ENCODE data around the gene GPC3.

GPC3 gene

DNA sequence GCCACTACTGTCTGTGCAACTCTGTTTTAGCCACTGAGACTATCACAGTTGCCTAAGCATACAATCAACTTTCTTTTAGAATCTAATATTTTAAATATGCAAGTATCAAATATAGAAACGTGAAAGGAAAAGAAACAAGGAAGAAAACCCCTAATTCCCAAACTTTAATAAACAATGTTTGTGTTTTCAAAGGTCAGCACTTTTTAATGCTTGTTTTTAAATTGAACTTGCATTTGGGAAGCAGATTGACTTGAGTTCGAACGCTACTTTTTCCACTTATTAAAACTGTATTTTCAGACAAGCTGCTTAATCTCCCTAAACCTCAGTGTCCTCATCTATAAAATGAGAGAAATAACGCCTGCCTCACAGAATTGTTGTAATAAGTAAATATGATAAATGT, 384.3 kb downstream of the GPC3 start:
- no peak for DNase-seq (ENCODE audit: low spot score)

GRCh38 chrX:133600536-133600935, 384.9 kb downstream of the GPC3 start:
- DNase-seq (ENCODE audit: low spot score) = no peak

- no peak for DNase-seq (ENCODE audit: low spot score)
These were observed 386.6 kb downstream of the GPC3 start for GRCh38 chrX:133598601-133599335.

GRCh38 chrX:133594156-133594555, 391.2 kb downstream of the GPC3 start:
- DNase-seq (ENCODE audit: low spot score) = no peak

- DNase-seq (ENCODE audit: low spot score) = no peak
These were observed 391.9 kb downstream of the GPC3 start for GRCh38 chrX:133593531-133593930.

GRCh38 chrX:133590703-133591505, 394.5 kb downstream of the GPC3 start:
- DNase-seq (ENCODE audit: low spot score) = no peak

GRCh38 chrX:133588827-133589226, 396.6 kb downstream of the GPC3 start:
- DNase-seq (ENCODE audit: low spot score) = no peak

- no peak for DNase-seq (ENCODE audit: low spot score)
These were observed 397.6 kb downstream of the GPC3 start for GRCh38 chrX:133587818-133588217.

DNA sequence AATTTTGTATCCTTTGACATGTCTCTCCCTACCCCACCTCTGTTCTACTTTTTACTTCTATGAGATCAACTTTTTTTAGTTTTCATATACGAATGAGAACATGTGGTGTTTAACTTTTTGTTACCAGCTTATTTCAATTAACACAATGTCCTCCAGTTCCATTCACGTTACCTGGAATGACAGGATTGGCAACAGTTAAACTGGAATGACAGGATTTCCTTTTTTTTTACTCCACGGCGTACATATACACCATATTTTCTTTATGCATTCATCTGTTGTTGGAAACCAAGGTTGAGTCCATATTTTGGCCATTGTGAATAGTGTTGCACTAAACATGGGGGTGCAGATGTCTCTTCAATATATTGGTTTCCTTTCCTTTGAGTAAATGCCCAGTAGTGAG, 398.3 kb downstream of the GPC3 start:
- DNase-seq (ENCODE audit: low spot score) = no peak

DNA sequence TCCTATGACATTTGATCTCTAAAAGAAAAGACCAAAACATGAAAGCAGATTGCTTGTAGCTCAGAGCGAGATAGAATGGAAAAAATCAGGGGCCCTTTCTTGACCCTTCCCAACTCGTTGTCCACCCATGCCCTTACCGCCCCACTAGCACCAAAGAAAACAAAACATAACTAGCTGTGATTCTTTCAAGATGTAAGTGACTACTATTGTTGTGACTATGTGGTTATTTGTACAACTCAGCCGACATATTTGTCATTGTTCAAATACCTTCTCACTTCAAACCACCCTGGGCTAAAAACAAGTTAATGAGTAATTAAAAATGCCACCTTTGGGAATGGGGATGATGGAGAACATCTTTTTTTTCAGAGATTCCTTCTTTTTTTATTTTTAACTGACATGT, 399.0 kb downstream of the GPC3 start:
- no peak for DNase-seq (ENCODE audit: low spot score)

- no peak for DNase-seq (ENCODE audit: low spot score)
These were observed 401.6 kb downstream of the GPC3 start for GRCh38 chrX:133583825-133584224.

DNA sequence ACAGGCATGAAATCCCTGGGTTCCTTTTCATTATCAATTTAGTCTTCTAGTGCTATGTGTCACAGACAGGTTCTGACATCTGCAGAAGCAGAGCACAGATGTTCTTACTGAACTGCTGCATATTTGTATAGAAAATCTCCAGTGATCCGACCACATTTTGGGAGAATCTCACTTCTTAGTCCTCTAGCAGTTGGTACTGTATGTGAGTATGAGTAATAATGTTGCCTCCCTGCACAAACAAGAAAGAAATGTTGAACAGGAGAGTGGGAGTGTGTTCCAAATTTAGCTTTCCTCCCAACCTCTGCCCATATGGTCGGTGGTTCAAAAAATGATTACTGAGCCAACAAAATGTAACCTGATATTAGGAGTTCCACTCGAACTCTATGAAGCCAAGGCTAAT, 404.8 kb downstream of the GPC3 start:
- no peak for DNase-seq (ENCODE audit: low spot score)

- no peak for DNase-seq (ENCODE audit: low spot score)
These were observed 405.8 kb downstream of the GPC3 start for GRCh38 chrX:133579631-133580030.

- DNase-seq (ENCODE audit: low spot score) = no peak
These were observed 408.5 kb downstream of the GPC3 start for GRCh38 chrX:133576876-133577275.

- no peak for DNase-seq (ENCODE audit: low spot score)
These were observed 409.8 kb downstream of the GPC3 start for GRCh38 chrX:133575501-133576136.

GRCh38 chrX:133574716-133575115, 410.7 kb downstream of the GPC3 start:
- DNase-seq (ENCODE audit: low spot score) = no peak

- DNase-seq (ENCODE audit: low spot score) = no peak
These were observed 414.8 kb downstream of the GPC3 start for GRCh38 chrX:133570549-133570948.

- DNase-seq (ENCODE audit: low spot score) = no peak
These were observed 416.2 kb downstream of the GPC3 start for GRCh38 chrX:133569217-133569616.

DNA sequence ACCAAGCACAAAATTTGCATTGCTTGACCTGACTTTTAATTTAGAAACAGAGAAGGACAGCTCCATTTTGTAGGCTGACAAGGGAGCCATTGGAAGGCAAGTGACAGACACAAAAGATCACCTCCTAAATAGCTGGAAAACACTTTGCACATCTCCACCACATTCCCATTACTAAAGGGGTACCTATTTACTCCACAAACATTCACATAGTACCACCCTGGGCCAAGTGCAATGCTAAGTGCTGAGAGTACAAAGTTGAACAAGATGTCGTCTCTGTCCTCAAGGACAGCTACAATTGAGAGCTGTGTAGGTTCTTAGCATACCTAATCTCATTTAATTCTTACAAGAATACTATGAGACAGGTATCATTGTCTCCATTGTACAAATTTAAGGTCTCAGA, 417.3 kb downstream of the GPC3 start:
- no peak for DNase-seq (ENCODE audit: low spot score)

- DNase-seq (ENCODE audit: low spot score) = no peak
These were observed 418.5 kb downstream of the GPC3 start for GRCh38 chrX:133566876-133567275.

DNA sequence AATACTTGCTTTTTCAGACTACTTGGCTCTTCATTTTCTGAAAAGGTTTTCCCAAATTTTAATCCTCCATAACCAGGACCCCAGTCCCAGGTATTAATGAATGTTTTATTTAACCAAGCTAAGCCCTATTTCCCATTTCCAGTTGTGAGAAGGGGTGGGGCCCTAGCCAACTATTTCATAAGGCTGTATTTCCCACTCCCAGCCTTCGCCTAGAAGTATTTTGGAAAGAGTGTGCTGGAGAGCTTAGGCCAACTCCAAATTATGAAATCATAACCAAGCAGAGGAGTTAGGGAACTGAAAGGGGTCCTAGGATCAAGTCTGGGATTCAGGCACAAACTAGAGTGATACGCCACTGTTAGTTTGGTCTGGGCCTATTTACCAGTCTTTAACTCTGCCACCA, 421.7 kb downstream of the GPC3 start:
- DNase-seq (ENCODE audit: low spot score) = no peak

- DNase-seq (ENCODE audit: low spot score) = no peak
These were observed 424.1 kb downstream of the GPC3 start for GRCh38 chrX:133561251-133561650.

DNA sequence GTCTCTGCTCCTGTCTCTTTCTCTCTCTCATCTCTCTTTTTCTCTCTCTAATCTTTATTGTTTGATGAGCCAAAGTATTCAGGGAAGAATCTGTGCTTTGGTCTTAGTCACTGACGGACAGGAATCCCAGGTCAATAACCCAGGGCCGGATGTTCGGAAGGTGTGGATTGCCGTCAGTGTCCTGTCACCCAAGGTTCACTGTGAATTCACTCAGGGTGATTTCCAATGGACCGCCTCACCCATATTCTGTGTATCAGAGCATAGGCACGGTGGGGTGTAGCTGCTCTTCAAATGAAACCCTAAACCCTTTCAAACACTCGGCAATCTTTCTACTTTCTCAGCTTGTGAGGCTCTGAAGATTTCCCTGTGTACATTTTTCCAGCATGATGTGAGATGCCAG, 425.5 kb downstream of the GPC3 start:
- DNase-seq (ENCODE audit: low spot score) = no peak
